Hepatocyte (in vitro differentiated cells): ENCODE results near the gene USP14.

Experiments used
- EZH2 ChIP-seq: fragments of 200-600 bp; sonication (generic); IDR thresholded peaks from 2 replicates; pipeline ENCODE4 v1.6.1; 2016; ENCODE audit warnings: antibody characterized with exemption, mild to moderate bottlenecking, borderline replicate concordance
- EZH2phosphoT487 ChIP-seq: fragments of 200-600 bp; sonication (generic); IDR thresholded peaks from one replicate; pipeline ENCODE4 v1.6.1; 2018; ENCODE audit warnings: antibody characterized with exemption, mild to moderate bottlenecking, low read depth, moderate library complexity; ENCODE audit not compliant: unreplicated experiment, severe bottlenecking
- TF ChIP-seq, protein P1 (sequence below): fragments of 200-600 bp; sonication (generic); IDR thresholded peaks from 2 replicates; pipeline ENCODE4 v1.5.1; 2016; ENCODE audit warnings: antibody characterized with exemption, mild to moderate bottlenecking; ENCODE audit not compliant: poor library complexity

DNA sequence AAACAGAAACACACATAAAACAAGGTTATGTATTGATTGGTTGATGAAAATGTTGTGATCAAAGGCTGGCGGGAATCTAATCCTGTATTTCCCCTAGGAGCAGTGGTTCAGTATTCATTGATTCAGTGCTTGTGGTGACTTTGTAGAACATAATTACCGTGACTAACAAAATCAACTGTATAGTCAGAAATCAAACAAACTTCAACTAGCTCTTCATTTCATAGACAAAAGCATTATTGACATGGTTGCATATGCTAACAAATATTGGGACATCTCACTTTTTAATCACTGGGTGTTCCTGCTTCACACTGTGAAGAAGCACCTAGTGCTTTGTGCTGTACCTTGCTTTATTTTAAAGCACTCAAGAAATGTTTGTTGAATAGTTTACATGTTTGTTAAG lies 41.4 kb downstream of the USP14 start:
- TF ChIP-seq, protein P1, sequence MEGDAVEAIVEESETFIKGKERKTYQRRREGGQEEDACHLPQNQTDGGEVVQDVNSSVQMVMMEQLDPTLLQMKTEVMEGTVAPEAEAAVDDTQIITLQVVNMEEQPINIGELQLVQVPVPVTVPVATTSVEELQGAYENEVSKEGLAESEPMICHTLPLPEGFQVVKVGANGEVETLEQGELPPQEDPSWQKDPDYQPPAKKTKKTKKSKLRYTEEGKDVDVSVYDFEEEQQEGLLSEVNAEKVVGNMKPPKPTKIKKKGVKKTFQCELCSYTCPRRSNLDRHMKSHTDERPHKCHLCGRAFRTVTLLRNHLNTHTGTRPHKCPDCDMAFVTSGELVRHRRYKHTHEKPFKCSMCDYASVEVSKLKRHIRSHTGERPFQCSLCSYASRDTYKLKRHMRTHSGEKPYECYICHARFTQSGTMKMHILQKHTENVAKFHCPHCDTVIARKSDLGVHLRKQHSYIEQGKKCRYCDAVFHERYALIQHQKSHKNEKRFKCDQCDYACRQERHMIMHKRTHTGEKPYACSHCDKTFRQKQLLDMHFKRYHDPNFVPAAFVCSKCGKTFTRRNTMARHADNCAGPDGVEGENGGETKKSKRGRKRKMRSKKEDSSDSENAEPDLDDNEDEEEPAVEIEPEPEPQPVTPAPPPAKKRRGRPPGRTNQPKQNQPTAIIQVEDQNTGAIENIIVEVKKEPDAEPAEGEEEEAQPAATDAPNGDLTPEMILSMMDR, result no peak
- TF ChIP-seq EZH2phosphoT487 (no peak), EZH2 (no peak)
